SJCRH30 (cell line): Measurements from ENCODE around the gene MTG2. TPM values are rescaled to one million over a fixed set of nuclear protein-coding genes. Genes with fewer than 3 reads are reported as not detected.

ENCODE experiments used
- DNase-seq, 2 experiments: peaks; one replicate each; pipeline ENCODE4 v3.0.0-alpha.2; 2015 to 2020
- H3K27ac ChIP-seq: fragments of 250-450 bp; sonication (Bioruptor Pico); 2 replicates; pipeline ENCODE4 v1.5.1; 2020; ENCODE audit warnings: mild to moderate bottlenecking, moderate library complexity
- H3K27me3 ChIP-seq: fragments of 250-450 bp; sonication (Bioruptor Pico); 2 replicates; pipeline ENCODE4 v1.5.1; 2020; ENCODE audit warnings: mild to moderate bottlenecking, moderate library complexity
- H3K36me3 ChIP-seq: fragments of 250-450 bp; sonication (Bioruptor Pico); 2 replicates; pipeline ENCODE4 v1.5.1; 2020; ENCODE audit warnings: mild to moderate bottlenecking, moderate library complexity
- H3K4me1 ChIP-seq: fragments of 250-450 bp; sonication (Bioruptor Pico); 2 replicates; pipeline ENCODE4 v1.5.1; 2020; ENCODE audit warnings: mild to moderate bottlenecking, moderate library complexity
- H3K4me3 ChIP-seq: fragments of 250-450 bp; sonication (Bioruptor Pico); 2 replicates; pipeline ENCODE4 v1.5.1; 2020; ENCODE audit warnings: mild to moderate bottlenecking, moderate library complexity
- H3K9me3 ChIP-seq: fragments of 250-450 bp; sonication (Bioruptor Pico); replicated peaks from 2 replicates; pipeline ENCODE4 v1.5.1; 2020; ENCODE audit warnings: mild to moderate bottlenecking, moderate library complexity
- total RNA-seq: library from RNA; depleted of rRNA; stranded (reverse); fragments of >200 nt; shearing (Covaris generic); gene quantifications from 2 replicates; pipeline ENCODE4 v1.2.3, GENCODE V29; 2014

MTG2 gene
- total RNA-seq, 1 experiment from 2014 or later, result 66.2 TPM

GRCh38 chr20:62208061-62208794, 25.4 kb downstream of the MTG2 start:
- H3K4me3 ChIP-seq, result no peak overlapping the region
- no peak overlapping the region for H3K27ac ChIP-seq
- H3K27me3 ChIP-seq, result no peaks in the 10 kb centered on the region
- H3K9me3 ChIP-seq, result no peaks in the 10 kb centered on the region
- DNase-seq, result no peak
- peaks cover 37% of the 10 kb centered on the region for H3K4me1 ChIP-seq
- no peaks in the 10 kb centered on the region for H3K36me3 ChIP-seq

- peaks cover 31% of the 10 kb centered on the region for H3K4me1 ChIP-seq
- no peak overlapping the region for H3K4me3 ChIP-seq
- H3K9me3 ChIP-seq, result no peaks in the 10 kb centered on the region
- no peaks in the 10 kb centered on the region for H3K36me3 ChIP-seq
- no peaks in the 10 kb centered on the region for H3K27me3 ChIP-seq
- no peak overlapping the region for H3K27ac ChIP-seq
- DNase-seq, result peak; percentile 74 to 77
Measured at GRCh38 chr20:62208795-62209755, 26.2 kb downstream of the MTG2 start.

- Histone ChIP-seq H3K9me3 (no peaks in the 10 kb centered on the region), H3K36me3 (no peaks in the 10 kb centered on the region), H3K27me3 (peaks cover 5% of the 10 kb centered on the region; the same call in 1 of the 2 replicates), H3K4me1 (peaks cover 25% of the 10 kb centered on the region), H3K27ac (no peak overlapping the region), H3K4me3 (no peak overlapping the region)
- peak in 1 of 2 experiments; percentile 45 for DNase-seq
Measured at GRCh38 chr20:62209850-62210495, 27.1 kb downstream of the MTG2 start.

GRCh38 chr20:62210496-62210855, 27.6 kb downstream of the MTG2 start:
- Histone ChIP-seq H3K27ac (no peak overlapping the region), H3K36me3 (no peaks in the 10 kb centered on the region), H3K4me3 (no peak overlapping the region), H3K4me1 (peaks cover 25% of the 10 kb centered on the region), H3K9me3 (no peaks in the 10 kb centered on the region), H3K27me3 (peaks cover 10% of the 10 kb centered on the region; the same call in 1 of the 2 replicates)
- peak; percentile 72 to 75 for DNase-seq

GRCh38 chr20:62211216-62211615, 28.4 kb downstream of the MTG2 start:
- Histone ChIP-seq H3K9me3 (no peaks in the 10 kb centered on the region), H3K36me3 (no peaks in the 10 kb centered on the region), H3K27ac (no peak overlapping the region), H3K4me1 (peaks cover 25% of the 10 kb centered on the region), H3K4me3 (no peak overlapping the region), H3K27me3 (peaks cover 16% of the 10 kb centered on the region; the same call in 1 of the 2 replicates)
- no peak for DNase-seq

GRCh38 chr20:62211769-62212288, 29.0 kb downstream of the MTG2 start:
- Histone ChIP-seq H3K9me3 (no peaks in the 10 kb centered on the region), H3K27ac (no peak overlapping the region), H3K4me1 (peaks cover 25% of the 10 kb centered on the region), H3K27me3 (peaks cover 18% of the 10 kb centered on the region; the same call in 1 of the 2 replicates), H3K36me3 (no peaks in the 10 kb centered on the region), H3K4me3 (no peak overlapping the region)
- no peak for DNase-seq

- H3K4me1 ChIP-seq, result peaks cover 29% of the 10 kb centered on the region
- H3K4me3 ChIP-seq, result no peak overlapping the region
- peak in 1 of 2 experiments; percentile 55 for DNase-seq
- no peaks in the 10 kb centered on the region for H3K9me3 ChIP-seq
- no peaks in the 10 kb centered on the region for H3K36me3 ChIP-seq
- H3K27me3 ChIP-seq, result peaks cover 18% of the 10 kb centered on the region; the same call in 1 of the 2 replicates
- no peak overlapping the region for H3K27ac ChIP-seq
Measured at GRCh38 chr20:62212299-62212698, 29.5 kb downstream of the MTG2 start.

- DNase-seq, result no peak
- no peak overlapping the region for H3K27ac ChIP-seq
- H3K4me3 ChIP-seq, result no peak overlapping the region
- H3K4me1 ChIP-seq, result peaks cover 29% of the 10 kb centered on the region
- no peaks in the 10 kb centered on the region for H3K9me3 ChIP-seq
- no peaks in the 10 kb centered on the region for H3K36me3 ChIP-seq
- H3K27me3 ChIP-seq, result peaks cover 31% of the 10 kb centered on the region
Measured at GRCh38 chr20:62214067-62214466, 31.2 kb downstream of the MTG2 start.

GRCh38 chr20:62215020-62215990, 32.5 kb downstream of the MTG2 start:
- H3K9me3 ChIP-seq, result no peaks in the 10 kb centered on the region
- H3K36me3 ChIP-seq, result no peaks in the 10 kb centered on the region
- H3K4me1 ChIP-seq, result peaks cover 20% of the 10 kb centered on the region
- no peak for DNase-seq
- H3K27ac ChIP-seq, result no peak overlapping the region
- no peak overlapping the region for H3K4me3 ChIP-seq
- peaks cover 34% of the 10 kb centered on the region for H3K27me3 ChIP-seq

GRCh38 chr20:62215991-62216635, 33.3 kb downstream of the MTG2 start:
- H3K4me3 ChIP-seq, result no peak overlapping the region
- H3K9me3 ChIP-seq, result no peaks in the 10 kb centered on the region
- H3K4me1 ChIP-seq, result peaks cover 12% of the 10 kb centered on the region
- DNase-seq, result no peak
- H3K36me3 ChIP-seq, result no peaks in the 10 kb centered on the region
- peaks cover 34% of the 10 kb centered on the region for H3K27me3 ChIP-seq
- H3K27ac ChIP-seq, result no peak overlapping the region

GRCh38 chr20:62216636-62217566, 34.1 kb downstream of the MTG2 start:
- Histone ChIP-seq H3K4me3 (no peak overlapping the region), H3K27ac (no peak overlapping the region), H3K36me3 (no peaks in the 10 kb centered on the region), H3K4me1 (peaks cover 11% of the 10 kb centered on the region), H3K9me3 (no peaks in the 10 kb centered on the region), H3K27me3 (peaks cover 42% of the 10 kb centered on the region)
- DNase-seq, result no peak

GRCh38 chr20:62217913-62218773, 35.3 kb downstream of the MTG2 start:
- no peak for DNase-seq
- no peaks in the 10 kb centered on the region for H3K36me3 ChIP-seq
- H3K9me3 ChIP-seq, result no peaks in the 10 kb centered on the region
- H3K27me3 ChIP-seq, result peaks cover 53% of the 10 kb centered on the region
- no peak overlapping the region for H3K27ac ChIP-seq
- H3K4me3 ChIP-seq, result no peak overlapping the region
- peaks cover 4% of the 10 kb centered on the region for H3K4me1 ChIP-seq
